IMR-90 (cell line): Measurements from ENCODE around the gene RNF6. TPM values are rescaled to one million over a fixed set of nuclear protein-coding genes. Genes with fewer than 3 reads are reported as not detected.

Experiments used
- ATAC-seq: fragments of 200-7000 bp; cut with Tn5 transposase; 2 replicates; pipeline ENCODE4 v1.9.1; 2020; ENCODE audit warnings: low read depth, mild to moderate bottlenecking, moderate library complexity
- BruUV-seq: library from RNA; stranded (reverse); fragments of 400-500 nt; replicated peaks from 2 replicates; lab custom pipeline; 2021; lab: Mats Ljungman, UMichigan
- CTCF ChIA-PET: fragments of 300-600 bp; formaldehyde crosslinking; extraction: SDS; loops from one replicate; lab custom pipeline; 2021; ENCODE audit warnings: antibody characterized with exemption; lab: Yijun Ruan, JAX
- POLR2A ChIA-PET: fragments of 300-600 bp; sonication (Branson Sonifier 250); formaldehyde crosslinking; loops from one replicate; lab custom pipeline; 2022; ENCODE audit warnings: antibody characterized with exemption; ENCODE audit not compliant: unreplicated experiment; lab: Charles Lee
- DNase-seq: peaks from one replicate; pipeline ENCODE4 v3.0.0; 2013
- H2AFZ ChIP-seq: replicated peaks from 2 replicates; pipeline ENCODE3; 2013; ENCODE audit warnings: low read length, mild to moderate bottlenecking; ENCODE audit not compliant: poor library complexity
- H2AK5ac ChIP-seq: 2 replicates; pipeline ENCODE4 v1.6.1; 2013; ENCODE audit warnings: low read depth, low read length, inconsistent platforms
- H2AK9ac ChIP-seq: replicated peaks from 2 replicates; pipeline ENCODE3; 2013; ENCODE audit warnings: mild to moderate bottlenecking, low read depth, low read length, moderate library complexity; ENCODE audit not compliant: poor library complexity
- H2BK120ac ChIP-seq: 2 replicates; pipeline ENCODE4 v1.6.1; 2013; ENCODE audit warnings: low read depth, low read length, inconsistent platforms
- H2BK15ac ChIP-seq: 3 replicates; pipeline ENCODE4 v1.6.1; 2013; ENCODE audit warnings: low read depth, low read length, inconsistent platforms
- H2BK20ac ChIP-seq: 2 replicates; pipeline ENCODE4 v1.6.1; 2013; ENCODE audit warnings: low read depth, mild to moderate bottlenecking, inconsistent platforms, low read length, moderate library complexity
- H2BK5ac ChIP-seq: 2 replicates; pipeline ENCODE4 v1.6.1; 2013; ENCODE audit warnings: mild to moderate bottlenecking, low read depth, low read length, inconsistent platforms; ENCODE audit not compliant: poor library complexity, severe bottlenecking
- H3K14ac ChIP-seq: replicated peaks from 2 replicates; pipeline ENCODE4 v1.6.1; 2013; ENCODE audit warnings: low read depth, low read length, inconsistent platforms
- H3K18ac ChIP-seq: 2 replicates; pipeline ENCODE4 v1.6.1; 2013; ENCODE audit warnings: low read depth, low read length, control low read depth
- H3K23ac ChIP-seq: 2 replicates; pipeline ENCODE4 v1.6.1; 2013; ENCODE audit warnings: low read depth, low read length, inconsistent platforms
- H3K27ac ChIP-seq: 2 replicates; pipeline ENCODE4 v1.5.1; 2013; ENCODE audit warnings: mild to moderate bottlenecking, control low read depth, low read length; ENCODE audit not compliant: insufficient read depth
- H3K27me3 ChIP-seq: 2 replicates; pipeline ENCODE4 v1.6.1; 2013; ENCODE audit warnings: low read length; ENCODE audit not compliant: control insufficient read depth, insufficient read depth
- H3K36me3 ChIP-seq: 2 replicates; pipeline ENCODE4 v1.6.1; 2013; ENCODE audit warnings: low read length, mixed read lengths; ENCODE audit not compliant: control insufficient read depth, insufficient read depth
- H3K4ac ChIP-seq: 2 replicates; pipeline ENCODE4 v1.6.1; 2013; ENCODE audit warnings: low read depth, low read length, inconsistent platforms
- H3K4me1 ChIP-seq: 2 replicates; pipeline ENCODE4 v1.6.1; 2013; ENCODE audit warnings: low read length, mixed read lengths; ENCODE audit not compliant: control insufficient read depth, insufficient read depth
- H3K4me2 ChIP-seq: 2 replicates; pipeline ENCODE4 v1.6.1; 2013; ENCODE audit warnings: low read depth, mild to moderate bottlenecking, control low read depth, low read length, moderate library complexity
- H3K4me3 ChIP-seq: 2 replicates; pipeline ENCODE4 v1.5.1; 2013; ENCODE audit warnings: low read depth, mild to moderate bottlenecking, control low read depth, low read length, moderate library complexity; ENCODE audit not compliant: insufficient read depth
- H3K56ac ChIP-seq: 2 replicates; pipeline ENCODE4 v1.6.1; 2013; ENCODE audit warnings: low read length, inconsistent platforms; ENCODE audit not compliant: insufficient read depth; ENCODE audit errors: extremely low read depth
- H3K79me1 ChIP-seq, 2 experiments: 2 replicates each; pipeline ENCODE4 v1.6.1; 2013; ENCODE audit warnings: low read length in 2 of 2, inconsistent platforms in 1 of 2, low read depth in 1 of 2
- H3K9ac ChIP-seq: 2 replicates; pipeline ENCODE4 v1.6.1; 2013; ENCODE audit warnings: low read depth, low read length, control low read depth
- H3K9me1 ChIP-seq: 2 replicates; pipeline ENCODE4 v1.6.1; 2013; ENCODE audit warnings: low read length, inconsistent platforms; ENCODE audit not compliant: insufficient read depth
- H3K9me3 ChIP-seq: 2 replicates; pipeline ENCODE4 v1.6.1; 2013; ENCODE audit warnings: low read length; ENCODE audit not compliant: control insufficient read depth, insufficient read depth
- H4K20me1 ChIP-seq: 2 replicates; pipeline ENCODE4 v1.6.1; 2013; ENCODE audit warnings: low read length, inconsistent platforms; ENCODE audit not compliant: insufficient read depth
- H4K5ac ChIP-seq: 2 replicates; pipeline ENCODE4 v1.6.1; 2013; ENCODE audit warnings: mild to moderate bottlenecking, low read depth, low read length, control low read depth
- H4K8ac ChIP-seq, 2 experiments: 2 replicates each; pipeline ENCODE4 v1.6.1; 2013; ENCODE audit warnings: low read depth in 2 of 2, low read length in 2 of 2, control low read depth in 1 of 2, inconsistent platforms in 1 of 2
- H4K91ac ChIP-seq: 2 replicates; pipeline ENCODE4 v1.6.1; 2013; ENCODE audit warnings: low read depth, low read length, inconsistent platforms; ENCODE audit not compliant: insufficient read depth
- BHLHE40 ChIP-seq: fragments of 150-350 bp; IDR thresholded peaks from 2 replicates; pipeline ENCODE4 v1.6.1; 2016; ENCODE audit warnings: mild to moderate bottlenecking, low read depth, low read length
- CHD1 ChIP-seq: IDR thresholded peaks from 2 replicates; pipeline ENCODE4 v1.6.1; 2012; ENCODE audit warnings: low read depth, low read length, improper control_type of control experiment
- CTCF ChIP-seq: conservative IDR thresholded peaks from 2 replicates; pipeline ENCODE4 v1.5.1; 2012; ENCODE audit warnings: mild to moderate bottlenecking, low read depth, low read length, improper control_type of control experiment
- ELK1 ChIP-seq: fragments of 150-350 bp; IDR thresholded peaks from 2 replicates; pipeline ENCODE4 v1.6.1; 2016; ENCODE audit warnings: low read depth, mild to moderate bottlenecking, low read length, moderate library complexity, borderline replicate concordance
- MAZ ChIP-seq: IDR thresholded peaks from 2 replicates; pipeline ENCODE4 v1.6.1; 2012; ENCODE audit warnings: low read depth, mild to moderate bottlenecking, low read length, improper control_type of control experiment, moderate library complexity, borderline replicate concordance
- RCOR1 ChIP-seq: IDR thresholded peaks from 2 replicates; pipeline ENCODE4 v1.6.1; 2012; ENCODE audit warnings: mild to moderate bottlenecking, low read length, improper control_type of control experiment; ENCODE audit not compliant: insufficient replicate concordance
- WGBS, 2 experiments: methylation state at CpG; one replicate each; pipeline versions ENCODE4 v1.1.5 to v1.1.7; 2013; ENCODE audit warnings: missing lambda C conversion rate in 2 of 2; ENCODE audit not compliant: insufficient read length in 1 of 2; ENCODE audit errors: extremely low coverage in 2 of 2; 5-methylcytosine and 5-hydroxymethylcytosine counted together
- dilution Hi-C: fragments of 300-500 bp; cut with HindIII; formaldehyde crosslinking; loops from one replicate; pipeline ENCODE4 v1.14.3; 2018; ENCODE audit warnings: low sequenced_read_pairs; ENCODE audit not compliant: unreplicated experiment
- in situ Hi-C: fragments of 300-500 bp; cut with MboI; formaldehyde crosslinking; loops from 3 replicates; pipeline ENCODE4 v1.14.3; 2019; ENCODE audit warnings: low sequenced_read_pairs, inconsistent platforms, mixed read lengths
- intact Hi-C: fragments of 100-400 bp; cut with micrococcal nuclease; formaldehyde crosslinking; loops from 2 replicates; pipeline ENCODE4 v1.10.0; 2022
- polyA plus RNA-seq, 3 experiments: library from polyadenylated mRNA; depleted of rRNA; stranded (reverse); fragments of >200 nt; gene quantifications; 2 replicates each; pipeline ENCODE4 v1.2.3, GENCODE V29; 2012; ENCODE audit warnings: low replicate concordance in 1 of 3
- total RNA-seq: library from RNA; depleted of rRNA; stranded (reverse); fragments of >200 nt; gene quantifications from 2 replicates; pipeline ENCODE4 v1.2.3, GENCODE V29; 2012

Gene RNF6
- total and polyA plus RNA-seq, 2 of the 4 experiments (the other 2 are of a cell fraction): 22.9 to 33.3 TPM

GRCh38 chr13:26186995-26187394 is 35.1 kb downstream of the RNF6 start:
- Histone ChIP-seq H3K56ac (no peak overlapping the region), H4K91ac (no peak overlapping the region), H4K5ac (peak overlapping the region; percentile 15; the same call in 1 of the 2 replicates), H3K23ac (no peak overlapping the region), H3K9me1 (no peaks in the 10 kb centered on the region), H3K4me3 (peak overlapping the region; percentile 20; the same call in 1 of the 2 replicates), H3K4me2 (peak overlapping the region; percentile 36; the same call in 1 of the 2 replicates), H3K79me1 (peaks cover 6 to 7% of the 10 kb centered on the region in 2 experiments; a peak in 3 of 4 replicates), H2BK15ac (no peak overlapping the region), H3K14ac (no peak overlapping the region), H2BK5ac (no peak overlapping the region), H2AK9ac (peak overlapping the region; percentile 21), H2AK5ac (no peak overlapping the region), H3K9me3 (no peaks in the 10 kb centered on the region), H3K27ac (no peak overlapping the region), H4K8ac (peak overlapping the region; percentile 68 to 79; a peak in 3 of 4 replicates), H3K4me1 (peaks cover 3% of the 10 kb centered on the region; the same call in 1 of the 2 replicates), H2BK120ac (no peak overlapping the region), H4K20me1 (no peaks in the 10 kb centered on the region), H3K36me3 (no peaks in the 10 kb centered on the region), H2AFZ (peak overlapping the region; percentile 89), H2BK20ac (no peak overlapping the region), H3K18ac (no peak overlapping the region), H3K9ac (no peak overlapping the region), H3K4ac (peak overlapping the region; percentile 8), H3K27me3 (no peaks in the 10 kb centered on the region)
- WGBS, 2 experiments: 88% methylated on average over 6 of the region's 22 CpGs; no CpG with 5 or more reads in 1 of the 2 experiments
- no peak for TF ChIP-seq BHLHE40
- no peak for TF ChIP-seq CHD1
- TF ChIP-seq RCOR1: no peak
- no peak for TF ChIP-seq ELK1
- no peak for TF ChIP-seq MAZ
- no peak for TF ChIP-seq CTCF
- BruUV-seq: no TSS peak
- ChIA-PET CTCF (interaction anchor here (0.7 to 2.8 kb wide), 2 partner anchors 512 to 623 kb away, joined by 3 to 27 read pairs; no protein-coding TSS in a partner anchor), POLR2A (no interaction called here)
- DNase-seq: no peak
- no peak for ATAC-seq
- dilution Hi-C loops: no loop called here
- in situ Hi-C loops: loop anchor here (25.0 kb wide), 1 partner anchor 700 kb away; no protein-coding TSS in a partner anchor
- intact Hi-C loops: loop anchor here (2.0 to 5.0 kb wide), 2 partner anchors 34 to 295 kb away; no protein-coding TSS in a partner anchor
